Ishikawa (cell line): ENCODE measurements around the gene KRT26.

Source experiments
- CEBPB ChIP-seq: IDR thresholded peaks from 2 replicates; pipeline ENCODE4 v1.6.1; 2012
- CREB1 ChIP-seq: IDR thresholded peaks from 2 replicates; pipeline ENCODE4 v1.6.1; 2012; ENCODE audit warnings: low read depth
- EGR1 ChIP-seq: IDR thresholded peaks from 2 replicates; pipeline ENCODE4 v1.6.1; 2012
- EP300 ChIP-seq: IDR thresholded peaks from 2 replicates; pipeline ENCODE4 v1.6.1; 2012; ENCODE audit warnings: borderline replicate concordance
- FOXM1 ChIP-seq: IDR thresholded peaks from 2 replicates; pipeline ENCODE4 v1.6.1; 2012; ENCODE audit warnings: low read depth, borderline replicate concordance
- MAX ChIP-seq: IDR thresholded peaks from 2 replicates; pipeline ENCODE4 v1.6.1; 2012
- NFIC ChIP-seq: IDR thresholded peaks from 2 replicates; pipeline ENCODE4 v1.6.1; 2012
- RAD21 ChIP-seq: IDR thresholded peaks from 2 replicates; pipeline ENCODE4 v1.6.1; 2012; ENCODE audit warnings: low read depth
- REST ChIP-seq: IDR thresholded peaks from 2 replicates; pipeline ENCODE4 v1.6.1; 2012; ENCODE audit warnings: low read depth, mild to moderate bottlenecking
- TAF1 ChIP-seq: IDR thresholded peaks from 2 replicates; pipeline ENCODE4 v1.6.1; 2012; ENCODE audit warnings: low read depth, mild to moderate bottlenecking
- TCF12 ChIP-seq: IDR thresholded peaks from 2 replicates; pipeline ENCODE4 v1.6.1; 2012; ENCODE audit warnings: low read depth
- TEAD4 ChIP-seq: IDR thresholded peaks from 2 replicates; pipeline ENCODE4 v1.6.1; 2012
- YY1 ChIP-seq: IDR thresholded peaks from 2 replicates; pipeline ENCODE4 v1.6.1; 2012; ENCODE audit warnings: low read depth
- ZBTB7A ChIP-seq: IDR thresholded peaks from 2 replicates; pipeline ENCODE4 v1.6.1; 2012; ENCODE audit warnings: low read depth
- TF ChIP-seq, protein P1 (sequence below): IDR thresholded peaks from 2 replicates; pipeline ENCODE4 v1.6.1; 2012

The KRT26 gene

DNA sequence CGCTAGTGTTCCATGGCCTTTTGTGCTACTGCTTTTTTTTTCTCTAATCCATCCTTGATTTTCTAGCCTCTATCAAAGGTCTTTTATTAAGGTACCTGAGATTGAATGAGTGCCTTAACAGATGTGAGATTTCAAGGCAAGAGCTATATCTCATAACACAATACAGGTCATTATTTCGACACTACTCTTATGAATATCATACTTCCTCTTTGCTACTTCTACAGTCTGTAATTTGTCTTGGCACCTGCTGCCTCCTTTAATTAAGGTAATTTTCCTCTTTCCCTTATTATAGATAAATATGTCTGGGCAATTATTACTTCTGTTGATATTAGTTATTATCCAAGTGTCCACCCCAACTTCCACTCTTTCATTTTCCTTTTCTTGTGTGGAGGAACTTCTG is 22.5 kb upstream of the KRT26 start:
- TF ChIP-seq RAD21, result no peak
- TF ChIP-seq FOXM1, result no peak
- TF ChIP-seq TCF12, result no peak
- TF ChIP-seq TEAD4, result no peak
- no peak for TF ChIP-seq ZBTB7A
- TF ChIP-seq, protein P1, sequence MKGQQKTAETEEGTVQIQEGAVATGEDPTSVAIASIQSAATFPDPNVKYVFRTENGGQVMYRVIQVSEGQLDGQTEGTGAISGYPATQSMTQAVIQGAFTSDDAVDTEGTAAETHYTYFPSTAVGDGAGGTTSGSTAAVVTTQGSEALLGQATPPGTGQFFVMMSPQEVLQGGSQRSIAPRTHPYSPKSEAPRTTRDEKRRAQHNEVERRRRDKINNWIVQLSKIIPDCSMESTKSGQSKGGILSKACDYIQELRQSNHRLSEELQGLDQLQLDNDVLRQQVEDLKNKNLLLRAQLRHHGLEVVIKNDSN, result no peak
- no peak for TF ChIP-seq YY1
- TF ChIP-seq EP300, result no peak
- TF ChIP-seq NFIC, result no peak
- TF ChIP-seq EGR1, result no peak
- TF ChIP-seq REST, result no peak
- TF ChIP-seq TAF1, result no peak
- no peak for TF ChIP-seq CREB1
- TF ChIP-seq CEBPB, result no peak
- no peak for TF ChIP-seq MAX

- TF ChIP-seq CEBPB, result no peak
- no peak for TF ChIP-seq NFIC
- TF ChIP-seq EP300, result no peak
- TF ChIP-seq CREB1, result no peak
- no peak for TF ChIP-seq TAF1
- TF ChIP-seq ZBTB7A, result no peak
- no peak for TF ChIP-seq TCF12
- TF ChIP-seq RAD21, result no peak
- no peak for TF ChIP-seq REST
- TF ChIP-seq EGR1, result no peak
- no peak for TF ChIP-seq YY1
- TF ChIP-seq, protein P1, result no peak
- no peak for TF ChIP-seq FOXM1
- no peak for TF ChIP-seq TEAD4
- TF ChIP-seq MAX, result no peak
Observed at GRCh38 chr17:40793832-40794231, 21.8 kb upstream of the KRT26 start.

- TF ChIP-seq RAD21 (peak; percentile 59), ZBTB7A (no peak)
Observed at GRCh38 chr17:40791787-40792436, 19.9 kb upstream of the KRT26 start.

GRCh38 chr17:40791111-40791510 is 19.1 kb upstream of the KRT26 start:
- TF ChIP-seq REST, result no peak
- TF ChIP-seq CEBPB, result no peak
- no peak for TF ChIP-seq NFIC
- no peak for TF ChIP-seq FOXM1
- TF ChIP-seq RAD21, result no peak
- no peak for TF ChIP-seq CREB1
- no peak for TF ChIP-seq MAX
- no peak for TF ChIP-seq YY1
- TF ChIP-seq ZBTB7A, result no peak
- no peak for TF ChIP-seq TCF12
